Measurements from ENCODE around the gene CARMIL1.

The CARMIL1 gene

GRCh38 chr6:25286891-25287290 lies 7.7 kb downstream of the CARMIL1 start:
- H3K36me3 ChIP-seq (ENCODE audit: insufficient read depth, low read length), result no peaks in the 10 kb centered on the region
- H3K4me1 ChIP-seq (ENCODE audit: insufficient read depth, low read length, poor library complexity, severe bottlenecking), result peaks cover 18% of the 10 kb centered on the region
- no peaks in the 10 kb centered on the region for H3K9me2 ChIP-seq (replicated peaks; ENCODE audit: low read depth, low read length)
- H3K9me3 ChIP-seq (ENCODE audit: insufficient read depth, low read depth, low read length), result no peaks in the 10 kb centered on the region
- no peaks in the 10 kb centered on the region for H3F3A ChIP-seq (ENCODE audit: low read depth)
- no peak overlapping the region for H3K4me3 ChIP-seq (ENCODE audit: low read length, poor library complexity, severe bottlenecking)
- no peaks in the 10 kb centered on the region for H4K20me1 ChIP-seq (ENCODE audit: insufficient read depth, low read length, poor library complexity, severe bottlenecking)
- TF ChIP-seq CTCF (conservative IDR thresholded peaks at IDR 0.05; ENCODE audit: low read length) (no peak), EZH2phosphoT487 (IDR thresholded peaks at IDR 0.05; ENCODE audit: borderline replicate concordance) (no peak)
- H3K79me2 ChIP-seq (ENCODE audit: insufficient read depth, low read length), result peaks cover 18% of the 10 kb centered on the region
- no peak overlapping the region for H2AFZ ChIP-seq (ENCODE audit: low read length)
- H3K4me2 ChIP-seq (ENCODE audit: low read depth, low read length, poor library complexity, severe bottlenecking), result peak overlapping the region; percentile 5
- no peaks in the 10 kb centered on the region for H3K27me3 ChIP-seq (ENCODE audit: insufficient read depth, low read length, poor library complexity, severe bottlenecking)
- no peak overlapping the region for H3K9ac ChIP-seq (ENCODE audit: low read depth, low read length, poor library complexity, severe bottlenecking)

- Histone ChIP-seq H3K9ac (ENCODE audit: low read depth, low read length, poor library complexity, severe bottlenecking) (no peak overlapping the region), H3K4me2 (ENCODE audit: low read depth, low read length, poor library complexity, severe bottlenecking) (no peak overlapping the region), H3K4me3 (ENCODE audit: low read length, poor library complexity, severe bottlenecking) (no peak overlapping the region), H2AFZ (ENCODE audit: low read length) (no peak overlapping the region), H3K36me3 (ENCODE audit: insufficient read depth, low read length) (no peaks in the 10 kb centered on the region), H3K27me3 (ENCODE audit: insufficient read depth, low read length, poor library complexity, severe bottlenecking) (no peaks in the 10 kb centered on the region), H4K20me1 (ENCODE audit: insufficient read depth, low read length, poor library complexity, severe bottlenecking) (no peaks in the 10 kb centered on the region), H3K9me2 (replicated peaks; ENCODE audit: low read depth, low read length) (no peaks in the 10 kb centered on the region), H3K9me3 (ENCODE audit: insufficient read depth, low read depth, low read length) (no peaks in the 10 kb centered on the region), H3K79me2 (ENCODE audit: insufficient read depth, low read length) (peaks cover 18% of the 10 kb centered on the region), H3F3A (ENCODE audit: low read depth) (no peaks in the 10 kb centered on the region), H3K4me1 (ENCODE audit: insufficient read depth, low read length, poor library complexity, severe bottlenecking) (peaks cover 11% of the 10 kb centered on the region)
- no peak for TF ChIP-seq CTCF (conservative IDR thresholded peaks at IDR 0.05; ENCODE audit: low read length)
- no peak for TF ChIP-seq EZH2phosphoT487 (IDR thresholded peaks at IDR 0.05; ENCODE audit: borderline replicate concordance)
Observed at GRCh38 chr6:25287941-25288340, 8.8 kb downstream of the CARMIL1 start.

GRCh38 chr6:25288518-25288917 lies 9.3 kb downstream of the CARMIL1 start:
- Histone ChIP-seq H3K27me3 (ENCODE audit: insufficient read depth, low read length, poor library complexity, severe bottlenecking) (no peaks in the 10 kb centered on the region), H4K20me1 (ENCODE audit: insufficient read depth, low read length, poor library complexity, severe bottlenecking) (no peaks in the 10 kb centered on the region), H3K36me3 (ENCODE audit: insufficient read depth, low read length) (no peaks in the 10 kb centered on the region), H3K4me1 (ENCODE audit: insufficient read depth, low read length, poor library complexity, severe bottlenecking) (peaks cover 6% of the 10 kb centered on the region), H3K79me2 (ENCODE audit: insufficient read depth, low read length) (peaks cover 18% of the 10 kb centered on the region), H3K9me2 (replicated peaks; ENCODE audit: low read depth, low read length) (no peaks in the 10 kb centered on the region), H2AFZ (ENCODE audit: low read length) (no peak overlapping the region), H3K9ac (ENCODE audit: low read depth, low read length, poor library complexity, severe bottlenecking) (no peak overlapping the region), H3K4me2 (ENCODE audit: low read depth, low read length, poor library complexity, severe bottlenecking) (no peak overlapping the region), H3F3A (ENCODE audit: low read depth) (no peaks in the 10 kb centered on the region), H3K9me3 (ENCODE audit: insufficient read depth, low read depth, low read length) (no peaks in the 10 kb centered on the region), H3K4me3 (ENCODE audit: low read length, poor library complexity, severe bottlenecking) (no peak overlapping the region)
- no peak for TF ChIP-seq CTCF (conservative IDR thresholded peaks at IDR 0.05; ENCODE audit: low read length)
- TF ChIP-seq EZH2phosphoT487 (IDR thresholded peaks at IDR 0.05; ENCODE audit: borderline replicate concordance), result no peak
